GM21381 (cell line): ENCODE results near the gene DPP3.
"Not testable (repeated sequence)": the region's sequence is repeated elsewhere in the genome, so short reads cannot be mapped to it uniquely, and the experiment has no call there.

ENCODE experiments used
- ATAC-seq: cut with Tn5 transposase; IDR thresholded peaks from one replicate; pipeline ENCODE4 v1.9.1; 2021; ENCODE audit warnings: mild to moderate bottlenecking, moderate library complexity; ENCODE audit not compliant: unreplicated experiment

The DPP3 gene

GRCh38 chr11:66464116-66464515 lies 16.1 kb upstream of the DPP3 start:
- ATAC-seq = not testable (repeated sequence)

DNA sequence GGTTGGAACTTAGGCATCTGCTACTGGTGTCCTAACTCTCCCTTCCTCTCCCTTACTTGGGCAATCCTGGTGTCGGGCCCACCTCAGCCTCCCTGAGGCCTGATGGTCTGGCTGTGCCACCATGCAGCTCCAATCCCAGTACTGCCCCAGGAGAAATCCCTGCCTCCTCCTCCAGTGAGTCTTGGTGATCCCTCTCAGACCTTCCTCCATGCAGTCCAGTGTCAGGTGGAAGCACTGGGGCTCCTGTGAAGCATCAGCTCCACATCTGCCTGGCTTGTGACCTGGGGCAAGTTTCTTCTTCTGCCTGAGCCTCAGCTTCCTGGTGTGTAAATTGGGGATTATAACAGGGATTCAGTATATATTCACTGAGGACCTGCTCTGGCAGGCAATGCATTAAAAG lies 15.3 kb upstream of the DPP3 start:
- no peak for ATAC-seq

GRCh38 chr11:66465373-66466224 lies 14.6 kb upstream of the DPP3 start:
- ATAC-seq = no peak

DNA sequence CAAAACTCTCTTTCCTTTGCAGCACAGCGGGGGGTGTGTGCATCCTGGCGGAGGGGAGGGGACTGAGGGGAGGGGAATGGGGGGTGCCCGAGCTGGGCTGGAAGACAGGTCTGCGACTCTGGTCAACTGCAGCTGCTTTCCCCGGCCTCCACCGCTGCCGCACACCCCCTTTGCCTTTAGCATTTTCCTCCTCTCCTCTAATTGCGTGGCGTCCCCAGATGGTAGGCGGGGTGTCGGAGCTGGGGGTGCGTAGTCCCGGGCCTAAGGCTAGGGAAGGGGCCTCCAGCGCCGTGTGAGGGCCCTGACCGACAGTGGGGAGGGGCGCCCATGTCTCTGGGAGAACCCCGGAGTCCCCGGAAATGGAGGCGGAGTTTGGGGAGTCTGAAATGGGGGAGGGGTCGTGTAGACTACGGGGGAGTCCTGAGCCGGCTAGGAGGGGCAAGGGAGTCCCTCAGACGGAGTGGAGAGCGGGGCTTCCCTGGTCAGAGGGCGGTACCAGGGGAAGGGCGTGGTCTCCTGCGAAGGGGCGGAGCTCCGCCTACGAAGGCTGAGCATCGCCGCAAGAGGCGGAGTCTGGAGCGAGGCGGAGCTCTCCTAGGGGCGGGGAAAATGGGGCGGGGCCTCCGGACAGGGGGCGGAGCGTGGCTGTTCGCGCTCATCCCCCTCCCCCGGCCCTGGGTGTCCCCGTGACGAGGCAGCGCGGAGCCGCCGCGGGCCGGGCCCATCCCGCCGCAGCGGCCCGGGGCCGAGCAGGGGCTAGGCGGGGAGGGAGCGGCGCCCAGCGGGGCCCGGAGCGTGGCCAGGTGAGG lies 13.8 kb upstream of the DPP3 start, which contains the start of gene PELI3:
Gene PELI3 (plus strand): TSS at position 681 of the 809 bp plus-strand sequence. CDS start 1,224 bp downstream, outside the sequence.
- ATAC-seq = peak; percentile 76

GRCh38 chr11:66467034-66467659 lies 13.1 kb upstream of the DPP3 start:
- ATAC-seq = peak; percentile 27

DNA sequence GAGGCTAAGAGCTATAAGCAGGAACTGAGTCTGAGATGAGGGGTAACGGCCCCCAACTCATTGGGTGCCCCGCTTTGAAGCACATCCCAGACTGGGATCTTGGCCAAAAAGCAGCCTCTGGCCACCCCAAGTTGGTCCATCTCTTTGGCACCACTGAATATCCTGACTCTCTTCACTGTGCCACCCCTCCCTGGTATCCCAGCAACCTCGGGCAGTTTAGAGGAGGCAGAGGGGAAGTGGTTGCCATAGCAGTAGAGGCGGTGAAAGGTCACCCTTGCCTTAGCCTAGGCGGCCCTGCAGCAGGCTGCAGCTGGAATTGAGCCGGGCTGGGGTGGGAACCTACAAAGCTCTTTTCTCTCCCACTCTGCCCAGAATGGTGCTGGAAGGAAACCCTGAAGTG lies 12.5 kb upstream of the DPP3 start:
- ATAC-seq = no peak

- ATAC-seq = no peak
These were observed 11.5 kb upstream of the DPP3 start for GRCh38 chr11:66468691-66469090.

DNA sequence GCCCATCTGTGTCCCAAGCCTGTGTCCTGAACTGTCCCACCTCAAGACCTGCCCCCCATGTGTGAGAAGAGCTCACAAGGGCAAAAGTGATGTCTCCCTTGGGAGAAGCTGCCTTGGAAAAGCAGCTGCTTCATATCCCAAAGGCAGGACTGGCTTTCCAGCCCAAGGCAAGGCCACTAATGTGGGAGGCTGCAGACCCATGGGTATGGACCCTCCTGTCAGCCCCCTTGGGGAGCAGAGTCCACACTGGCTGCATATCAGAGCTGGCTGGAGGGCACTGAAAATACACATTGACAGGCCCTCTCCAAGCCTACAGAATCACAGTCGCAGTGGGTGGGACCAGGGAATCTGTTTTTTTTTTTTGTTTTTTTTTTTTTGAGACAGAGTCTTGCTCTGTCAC lies 10.8 kb upstream of the DPP3 start:
- no peak for ATAC-seq

GRCh38 chr11:66470015-66470414 lies 10.2 kb upstream of the DPP3 start:
- no peak for ATAC-seq

GRCh38 chr11:66471142-66471541 lies 9.1 kb upstream of the DPP3 start:
- ATAC-seq = no peak

DNA sequence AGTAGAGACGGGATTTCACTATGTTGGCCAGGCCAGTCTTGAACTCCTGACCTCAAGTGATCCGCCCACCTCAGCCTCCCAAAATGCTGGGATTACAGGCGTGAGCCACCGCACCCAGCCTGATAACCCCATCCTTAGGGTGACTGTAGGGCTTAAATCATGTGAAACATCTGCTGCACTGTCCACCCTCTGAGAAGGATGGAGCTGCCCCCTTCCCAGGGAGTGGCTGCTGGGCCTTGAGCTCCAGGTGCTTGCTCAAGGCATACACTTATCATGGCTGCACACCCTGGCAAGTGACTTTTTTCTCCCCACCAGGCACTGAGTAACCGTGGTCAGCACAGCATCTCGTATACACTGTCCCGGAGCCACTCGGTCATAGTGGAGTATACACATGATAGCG lies 8.2 kb upstream of the DPP3 start:
- ATAC-seq = no peak

- ATAC-seq = no peak
These were observed 7.1 kb upstream of the DPP3 start for GRCh38 chr11:66473167-66473566.

DNA sequence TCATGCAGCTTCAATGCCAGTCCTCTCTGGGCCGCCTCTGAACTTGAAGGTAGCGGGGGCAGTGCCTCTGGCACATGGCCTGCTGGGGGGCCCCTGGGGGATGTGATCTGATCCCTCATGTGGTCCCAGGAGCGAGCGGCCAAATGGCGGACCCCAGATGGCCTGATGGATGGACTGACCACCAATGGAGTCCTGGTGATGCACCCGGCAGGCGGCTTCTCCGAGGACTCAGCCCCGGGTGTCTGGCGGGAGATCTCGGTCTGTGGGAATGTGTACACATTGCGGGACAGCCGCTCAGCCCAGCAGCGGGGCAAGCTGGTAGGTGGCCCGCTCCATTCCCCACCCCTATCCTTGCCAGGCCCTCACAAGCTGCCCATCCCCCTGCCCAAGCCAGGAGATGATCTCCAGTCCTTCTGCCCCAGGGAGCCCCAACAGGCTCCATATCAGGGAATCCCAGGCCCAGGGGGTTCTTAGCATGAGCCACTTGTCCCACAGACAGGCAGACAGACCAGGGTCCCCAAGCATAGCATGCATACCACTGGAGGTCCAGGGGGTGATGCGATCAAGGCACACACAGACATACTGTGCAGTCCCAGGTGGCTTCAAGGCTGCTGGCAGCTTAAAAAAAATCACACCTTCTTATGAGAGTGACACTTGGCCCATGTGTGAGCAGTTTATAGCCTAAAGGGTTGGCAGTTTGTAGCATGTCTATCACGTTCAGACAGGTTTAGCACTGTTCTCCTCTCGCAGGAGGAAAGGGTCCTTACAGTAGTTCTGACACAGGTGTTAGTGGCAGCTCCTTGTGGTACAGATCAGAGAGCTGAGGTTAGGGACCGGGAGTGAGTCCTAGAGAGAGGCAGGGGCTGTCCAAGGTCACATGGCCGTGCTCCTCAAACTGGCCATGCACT lies 6.4 kb upstream of the DPP3 start:
- ATAC-seq = no peak

- ATAC-seq = no peak
These were observed 4.7 kb upstream of the DPP3 start for GRCh38 chr11:66475349-66476172.

- ATAC-seq = no peak
These were observed 3.9 kb upstream of the DPP3 start for GRCh38 chr11:66476173-66476840.

GRCh38 chr11:66476841-66477251 lies 3.4 kb upstream of the DPP3 start:
- ATAC-seq = no peak

GRCh38 chr11:66477263-66478201 lies 2.7 kb upstream of the DPP3 start:
- ATAC-seq = no peak
